NCI-H226 (cell line): Measurements from ENCODE around the gene CST9.
"Not testable (repeated sequence)": the region's sequence is repeated elsewhere in the genome, so short reads cannot be mapped to it uniquely, and the experiment has no call there.

Experiments used
- DNase-seq: peaks from one replicate; pipeline ENCODE4 v3.0.0-alpha.2; 2015

The CST9 gene

GRCh38 chr20:23636908-23637281 is 31.2 kb upstream of the CST9 start:
- DNase-seq: no peak

- no peak for DNase-seq
These were observed 30.6 kb upstream of the CST9 start for GRCh38 chr20:23636182-23636907.

GRCh38 chr20:23635768-23636090 is 30.0 kb upstream of the CST9 start:
- DNase-seq: not testable (repeated sequence)

GRCh38 chr20:23634985-23635767 is 29.5 kb upstream of the CST9 start:
- no peak for DNase-seq

GRCh38 chr20:23634044-23634801 is 28.5 kb upstream of the CST9 start:
- DNase-seq: no peak

- DNase-seq: no peak
These were observed 27.2 kb upstream of the CST9 start for GRCh38 chr20:23632711-23633573.

GRCh38 chr20:23631981-23632710 is 26.4 kb upstream of the CST9 start:
- no peak for DNase-seq

GRCh38 chr20:23631226-23631822 is 25.6 kb upstream of the CST9 start:
- no peak for DNase-seq

GRCh38 chr20:23630392-23630849 is 24.7 kb upstream of the CST9 start:
- no peak for DNase-seq

GRCh38 chr20:23629542-23630391 is 24.1 kb upstream of the CST9 start:
- DNase-seq: no peak

GRCh38 chr20:23629017-23629541 is 23.4 kb upstream of the CST9 start:
- peak; percentile 80 for DNase-seq

GRCh38 chr20:23628402-23629016 is 22.8 kb upstream of the CST9 start:
- DNase-seq: no peak

- DNase-seq: no peak
These were observed 21.8 kb upstream of the CST9 start for GRCh38 chr20:23627501-23627900.

- DNase-seq: no peak
These were observed 20.4 kb upstream of the CST9 start for GRCh38 chr20:23626040-23626620.

- DNase-seq: no peak
These were observed 19.7 kb upstream of the CST9 start for GRCh38 chr20:23625236-23625964.

GRCh38 chr20:23624324-23624691 is 18.6 kb upstream of the CST9 start:
- no peak for DNase-seq

GRCh38 chr20:23623666-23624323 is 18.1 kb upstream of the CST9 start:
- DNase-seq: no peak

- peak; percentile 84 for DNase-seq
These were observed 17.2 kb upstream of the CST9 start for GRCh38 chr20:23622839-23623343.
